NT2/D1 (cell line): ENCODE data around the gene AFTPH.

Experiments used
- DNase-seq: peaks from one replicate; pipeline ENCODE4 v3.0.0-alpha.2; 2011; ENCODE audit warnings: low read depth, low spot score
- H3K27me3 ChIP-seq: 2 replicates; pipeline ENCODE4 v1.6.0; 2011; ENCODE audit warnings: mild to moderate bottlenecking; ENCODE audit not compliant: insufficient read length, insufficient read depth
- H3K36me3 ChIP-seq: 2 replicates; pipeline ENCODE4 v1.6.1; 2011; ENCODE audit warnings: mild to moderate bottlenecking, low read length, mixed read lengths; ENCODE audit not compliant: insufficient read depth, insufficient read length
- H3K4me1 ChIP-seq: 2 replicates; pipeline ENCODE4 v1.5.1; 2011; ENCODE audit not compliant: insufficient read depth, insufficient read length
- H3K4me3 ChIP-seq: 2 replicates; pipeline ENCODE4 v1.5.1; 2011; ENCODE audit warnings: low read depth; ENCODE audit not compliant: insufficient read length
- H3K9ac ChIP-seq: 2 replicates; pipeline ENCODE4 v1.6.0; 2011; ENCODE audit warnings: low read depth; ENCODE audit not compliant: insufficient read length
- H3K9me3 ChIP-seq: 2 replicates; pipeline ENCODE4 v1.5.1; 2011; ENCODE audit warnings: mild to moderate bottlenecking, low read length; ENCODE audit not compliant: insufficient read depth
- SUZ12 ChIP-seq: IDR thresholded peaks from 2 replicates; pipeline ENCODE4 v1.6.1; 2011; ENCODE audit not compliant: insufficient read length, insufficient read depth; ENCODE audit errors: extremely low read depth
- YY1 ChIP-seq: IDR thresholded peaks from 2 replicates; pipeline ENCODE4 v1.6.1; 2011; ENCODE audit not compliant: insufficient read length, insufficient read depth
- ZNF274 ChIP-seq: IDR thresholded peaks from 2 replicates; pipeline ENCODE4 v1.6.1; 2011; ENCODE audit warnings: mild to moderate bottlenecking, low read depth, low read length

Gene AFTPH

DNA sequence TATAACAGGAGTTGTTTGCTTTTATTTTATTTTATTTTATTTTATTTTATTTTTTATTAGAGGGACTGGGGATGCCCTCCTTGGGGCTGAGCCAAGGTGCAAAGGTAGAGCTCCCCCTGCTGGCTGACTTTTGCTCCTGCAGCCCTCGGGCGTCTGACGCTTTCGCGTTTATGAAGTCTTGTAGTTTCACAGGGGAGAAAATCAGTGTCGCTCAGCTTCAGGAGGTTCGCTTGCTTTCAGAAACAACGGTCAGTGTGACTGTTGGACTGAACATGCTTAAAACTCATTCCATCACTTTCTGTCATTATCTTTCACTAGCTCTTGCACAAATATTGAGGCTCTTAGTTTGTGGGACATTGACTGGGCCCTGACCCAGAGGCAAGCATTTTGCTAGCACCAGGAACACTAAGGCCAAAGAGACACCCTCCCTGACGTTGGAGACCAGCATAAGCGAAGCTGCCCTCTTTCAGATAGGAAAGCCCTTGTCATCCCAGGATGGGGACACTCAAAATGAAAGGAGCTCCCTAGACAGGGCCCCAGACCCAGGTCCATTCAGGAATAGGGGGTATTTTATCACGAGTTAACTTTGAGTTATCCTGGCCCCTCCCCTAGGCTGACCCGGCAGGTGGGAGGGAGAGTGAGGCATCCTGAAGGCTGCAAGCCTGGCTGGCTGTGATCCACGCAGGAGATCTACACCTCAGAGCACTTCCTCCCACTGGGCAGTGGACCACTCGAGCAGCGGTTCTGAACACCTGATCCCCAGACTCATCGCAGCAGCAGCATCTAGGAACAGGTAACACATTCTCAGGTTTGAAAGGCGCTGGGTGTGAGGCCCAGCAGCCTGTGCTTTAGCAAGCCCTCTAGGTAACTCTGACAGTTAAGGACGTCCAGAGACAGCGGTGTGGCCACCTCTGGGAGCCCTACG is 35.8 kb upstream of the AFTPH start:
- no peaks in the 10 kb centered on the region for H3K27me3 ChIP-seq
- H3K4me3 ChIP-seq = no peak overlapping the region
- H3K9ac ChIP-seq = no peak overlapping the region
- H3K36me3 ChIP-seq = no peaks in the 10 kb centered on the region
- H3K4me1 ChIP-seq = no peaks in the 10 kb centered on the region
- H3K9me3 ChIP-seq = no peaks in the 10 kb centered on the region
- TF ChIP-seq YY1 (no peak), ZNF274 (no peak), SUZ12 (no peak)
- DNase-seq = peak; percentile 67

DNA sequence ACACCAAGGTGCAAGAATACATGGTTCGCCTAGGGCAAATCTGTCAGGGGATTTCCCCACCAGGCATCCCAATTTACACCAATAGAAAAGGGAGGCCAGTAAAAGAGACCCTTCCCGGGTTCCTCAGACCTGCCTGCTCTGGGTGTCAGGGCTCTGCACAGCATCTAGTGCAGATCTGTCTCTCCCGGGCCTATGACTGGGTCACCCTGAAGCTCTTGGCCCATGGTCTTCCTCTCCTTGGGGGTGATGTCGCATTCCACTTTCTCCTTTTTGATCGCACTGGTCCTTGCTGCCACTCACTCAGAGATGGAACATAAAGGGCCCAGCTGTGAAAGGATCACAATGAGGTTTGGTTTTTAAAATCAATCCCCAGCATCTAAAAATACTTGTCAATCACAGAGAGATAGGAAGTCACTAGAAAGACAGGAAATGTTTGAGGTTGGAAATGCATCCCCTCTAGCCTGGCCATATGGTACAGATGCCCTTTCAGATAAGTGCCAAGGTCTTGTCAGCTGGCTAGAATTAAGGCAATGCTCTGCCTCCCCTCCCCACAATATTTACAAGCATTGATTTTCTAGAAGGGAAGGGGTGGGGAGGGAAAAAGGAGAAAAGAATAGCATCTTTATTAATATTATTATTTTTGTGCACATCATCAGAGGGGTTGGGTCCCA is 34.9 kb upstream of the AFTPH start:
- Histone ChIP-seq H3K27me3 (no peaks in the 10 kb centered on the region), H3K4me1 (no peaks in the 10 kb centered on the region), H3K9ac (no peak overlapping the region)

DNA sequence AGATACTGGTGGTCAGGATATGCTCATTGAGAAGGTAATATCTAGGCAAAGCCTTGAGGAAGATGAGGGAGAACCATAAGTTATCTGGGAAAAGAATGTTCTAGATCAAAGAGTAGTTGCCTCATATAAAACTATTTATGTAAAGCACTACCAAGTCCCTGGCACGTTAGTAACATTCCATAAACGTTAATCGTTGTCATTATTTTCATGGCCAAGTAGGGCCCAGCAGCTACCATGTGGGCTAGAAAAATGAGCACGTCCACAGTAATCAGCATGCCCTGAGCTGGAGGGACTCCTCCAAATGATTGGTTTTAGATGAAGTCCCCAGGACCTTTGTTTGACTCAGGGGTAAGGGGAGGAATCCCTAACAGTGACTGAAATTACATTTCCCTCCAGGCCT is 32.7 kb upstream of the AFTPH start:
- Histone ChIP-seq H3K4me1 (no peaks in the 10 kb centered on the region), H3K9ac (no peak overlapping the region), H3K9me3 (no peaks in the 10 kb centered on the region), H3K4me3 (no peak overlapping the region), H3K36me3 (no peaks in the 10 kb centered on the region), H3K27me3 (no peaks in the 10 kb centered on the region)
- TF ChIP-seq ZNF274 = no peak
- TF ChIP-seq YY1 = no peak
- TF ChIP-seq SUZ12 = no peak
- no peak for DNase-seq

More for the DNA sequence above, 34.9 kb upstream of the AFTPH start:
- TF ChIP-seq SUZ12 = no peak
- no peak for TF ChIP-seq ZNF274
- no peak for TF ChIP-seq YY1
- no peak for DNase-seq
- no peak overlapping the region for H3K4me3 ChIP-seq
- no peaks in the 10 kb centered on the region for H3K36me3 ChIP-seq
- H3K9me3 ChIP-seq = no peaks in the 10 kb centered on the region

DNA sequence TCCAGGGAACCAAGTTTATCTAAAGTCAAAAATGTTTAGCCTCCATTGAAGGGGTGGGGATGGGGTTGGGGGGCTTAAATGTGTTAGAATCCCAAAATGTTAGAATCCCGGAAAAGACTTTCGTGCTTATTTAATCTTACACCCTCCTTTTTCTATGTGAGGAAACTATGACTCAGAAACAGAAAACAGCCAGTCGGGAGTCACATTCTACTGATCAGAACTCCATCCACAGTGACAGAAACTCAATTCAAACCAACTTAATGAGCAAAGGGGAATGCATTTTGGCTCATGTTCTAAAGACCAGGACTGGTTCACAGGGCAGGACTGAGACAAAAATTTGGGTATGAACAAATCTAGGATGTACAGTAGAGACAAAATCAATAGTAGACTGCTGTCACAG is 31.9 kb upstream of the AFTPH start:
- Histone ChIP-seq H3K9me3 (no peaks in the 10 kb centered on the region), H3K4me1 (no peaks in the 10 kb centered on the region), H3K9ac (no peak overlapping the region), H3K36me3 (no peaks in the 10 kb centered on the region), H3K27me3 (no peaks in the 10 kb centered on the region), H3K4me3 (no peak overlapping the region)
- no peak for DNase-seq
- no peak for TF ChIP-seq ZNF274
- no peak for TF ChIP-seq SUZ12
- TF ChIP-seq YY1 = no peak

GRCh38 chr2:64492821-64493220 is 31.3 kb upstream of the AFTPH start:
- DNase-seq = no peak

GRCh38 chr2:64493788-64494187 is 30.3 kb upstream of the AFTPH start:
- DNase-seq = no peak
- Histone ChIP-seq H3K9me3 (no peaks in the 10 kb centered on the region), H3K36me3 (no peaks in the 10 kb centered on the region), H3K9ac (no peak overlapping the region), H3K27me3 (no peaks in the 10 kb centered on the region), H3K4me1 (no peaks in the 10 kb centered on the region), H3K4me3 (no peak overlapping the region)
- TF ChIP-seq ZNF274 (no peak), SUZ12 (no peak), YY1 (no peak)

More at GRCh38 chr2:64492821-64493220, 31.3 kb upstream of the AFTPH start:
- H3K4me3 ChIP-seq = no peak overlapping the region
- no peak overlapping the region for H3K9ac ChIP-seq
- TF ChIP-seq SUZ12 (no peak), ZNF274 (no peak), YY1 (no peak)
- no peaks in the 10 kb centered on the region for H3K9me3 ChIP-seq
- H3K27me3 ChIP-seq = no peaks in the 10 kb centered on the region
- no peaks in the 10 kb centered on the region for H3K36me3 ChIP-seq
- H3K4me1 ChIP-seq = no peaks in the 10 kb centered on the region

DNA sequence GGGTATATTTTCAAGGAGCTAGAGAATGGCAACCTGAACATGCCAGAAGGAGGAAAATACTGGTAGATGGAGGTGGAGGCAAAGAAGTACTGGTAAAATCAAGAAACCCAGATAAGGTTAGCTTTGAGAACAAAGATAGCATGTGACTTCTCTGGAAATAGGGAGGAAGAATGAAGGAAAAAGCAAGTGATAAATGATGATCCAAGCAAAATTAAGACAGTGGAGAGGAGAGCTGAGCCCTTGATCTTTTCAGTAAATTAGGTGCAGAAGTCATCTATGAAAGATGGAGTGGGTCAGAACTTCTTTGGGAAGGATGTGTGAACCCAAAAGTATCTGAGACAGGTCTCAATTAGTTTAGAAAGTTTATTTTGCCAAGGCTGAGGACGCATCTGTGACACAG is 25.7 kb upstream of the AFTPH start:
- Histone ChIP-seq H3K4me3 (no peak overlapping the region), H3K9me3 (no peaks in the 10 kb centered on the region), H3K9ac (no peak overlapping the region), H3K36me3 (no peaks in the 10 kb centered on the region), H3K4me1 (no peaks in the 10 kb centered on the region), H3K27me3 (no peaks in the 10 kb centered on the region)
- DNase-seq = no peak
- TF ChIP-seq YY1 (no peak), SUZ12 (no peak), ZNF274 (no peak)
